SK-N-SH (cell line): ENCODE results near the gene ATM. TPM values are rescaled to one million over a fixed set of nuclear protein-coding genes. Genes with fewer than 3 reads are reported as not detected.

ENCODE experiments used
- CTCF ChIA-PET: fragments of 300-600, 350-600 bp; formaldehyde crosslinking; extraction: SDS; loops from one replicate; lab custom pipeline; 2021; lab: Yijun Ruan, JAX
- POLR2A ChIA-PET: fragments of 350-600 bp; sonication (Branson Sonifier 250); formaldehyde crosslinking; extraction: SDS; loops from one replicate; lab custom pipeline; 2020; ENCODE audit warnings: antibody characterized with exemption, inconsistent platforms; lab: Yijun Ruan, JAX
- DNase-seq: peaks from one replicate; pipeline ENCODE4 v3.0.0; 2012
- H2AFZ ChIP-seq: fragments of 200-600 bp; sonication (generic); 2 replicates; pipeline ENCODE4 v1.8.1; 2016; ENCODE audit warnings: antibody characterized with exemption, mild to moderate bottlenecking, low read depth
- H3F3A ChIP-seq: fragments of 200-600 bp; sonication (generic); replicated peaks from 2 replicates; pipeline ENCODE3; 2016; ENCODE audit warnings: antibody characterized with exemption, mild to moderate bottlenecking; ENCODE audit not compliant: insufficient read depth
- H3K27ac ChIP-seq, 2 experiments: fragments of 200-500 bp in 1 of 2; fragments of 200-600 bp in 1 of 2; sonication (Bioruptor generic) in 1 of 2; sonication (generic), shearing (Covaris generic) in 1 of 2; 2 replicates each; pipeline versions ENCODE4 v1.5.1 to v1.6.1; 2014 to 2016; ENCODE audit warnings: low read depth in 2 of 2, inconsistent platforms in 1 of 2, low read length in 1 of 2, mild to moderate bottlenecking in 1 of 2, mixed read lengths in 1 of 2
- H3K27me3 ChIP-seq: fragments of 200-600 bp; sonication (generic), shearing (Covaris generic); 2 replicates; pipeline ENCODE4 v1.6.1; 2016; ENCODE audit warnings: mixed run types; ENCODE audit not compliant: insufficient read depth
- H3K36me3 ChIP-seq, 2 experiments: fragments of 200-500 bp in 1 of 2; fragments of 200-600 bp in 1 of 2; sonication (Bioruptor generic) in 1 of 2; sonication (generic) in 1 of 2; replicated peaks in 1 of 2; 2 replicates each; pipeline versions ENCODE3 to v1.5.1; 2014 to 2016; ENCODE audit warnings: low read length in 1 of 2, mild to moderate bottlenecking in 1 of 2; ENCODE audit not compliant: insufficient read depth in 2 of 2, control insufficient read depth in 1 of 2
- H3K4me1 ChIP-seq, 2 experiments: fragments of 200-500 bp in 1 of 2; fragments of 200-600 bp in 1 of 2; sonication (Bioruptor generic) in 1 of 2; sonication (generic), shearing (Covaris generic) in 1 of 2; 2 replicates each; pipeline versions ENCODE4 v1.5.1 to v1.6.1; 2014 to 2016; ENCODE audit warnings: low read depth in 1 of 2, low read length in 1 of 2, mixed run types in 1 of 2; ENCODE audit not compliant: insufficient read depth in 2 of 2, control insufficient read depth in 1 of 2
- H3K4me2 ChIP-seq: fragments of 200-600 bp; sonication (generic), shearing (Covaris generic); 2 replicates; pipeline ENCODE4 v1.6.1; 2017; ENCODE audit warnings: mixed run types
- H3K4me3 ChIP-seq, 2 experiments: fragments of 200-500 bp in 1 of 2; fragments of 200-600 bp in 1 of 2; sonication (Bioruptor generic) in 1 of 2; sonication (generic), shearing (Covaris generic) in 1 of 2; 2 replicates each; pipeline versions ENCODE4 v1.5.1 to v1.8.1; 2014 to 2016; ENCODE audit warnings: low read depth in 2 of 2, inconsistent platforms in 1 of 2, low read length in 1 of 2, mild to moderate bottlenecking in 1 of 2, mixed read lengths in 1 of 2, moderate library complexity in 1 of 2
- H3K79me2 ChIP-seq: fragments of 200-600 bp; sonication (generic); 2 replicates; pipeline ENCODE4 v1.8.1; 2017; ENCODE audit warnings: mild to moderate bottlenecking; ENCODE audit not compliant: insufficient read depth
- H3K9ac ChIP-seq: fragments of 200-600 bp; sonication (generic); 2 replicates; pipeline ENCODE4 v1.6.1; 2017; ENCODE audit warnings: mixed run types
- H3K9me2 ChIP-seq: fragments of 200-600 bp; sonication (generic); 2 replicates; pipeline ENCODE4 v1.6.1; 2017; ENCODE audit warnings: mixed run types
- H3K9me3 ChIP-seq: fragments of 200-600 bp; sonication (generic); 2 replicates; pipeline ENCODE4 v1.6.1; 2017; ENCODE audit warnings: mixed run types, mild to moderate bottlenecking, moderate library complexity
- H4K20me1 ChIP-seq: fragments of 200-600 bp; sonication (generic); 2 replicates; pipeline ENCODE4 v1.6.1; 2017; ENCODE audit warnings: mild to moderate bottlenecking, mixed run types; ENCODE audit not compliant: insufficient read depth
- ELF1 ChIP-seq: IDR thresholded peaks from 2 replicates; pipeline ENCODE4 v1.4.0; 2012
- EP300 ChIP-seq, 2 experiments: IDR thresholded peaks; 2 replicates each; pipeline versions ENCODE4 v1.4.0 to v1.6.1; 2012; ENCODE audit warnings: borderline replicate concordance in 1 of 2, low read depth in 1 of 2, low read length in 1 of 2
- FOXM1 ChIP-seq: IDR thresholded peaks from 2 replicates; pipeline ENCODE4 v1.4.0; 2012; ENCODE audit warnings: low read depth, mild to moderate bottlenecking
- JUND ChIP-seq: IDR thresholded peaks from 2 replicates; pipeline ENCODE4 v1.4.0; 2012
- MEF2A ChIP-seq: IDR thresholded peaks from 2 replicates; pipeline ENCODE4 v1.4.0; 2012; ENCODE audit warnings: low read depth, borderline replicate concordance
- NRF1 ChIP-seq: IDR thresholded peaks from 2 replicates; pipeline ENCODE4 v1.6.1; 2012; ENCODE audit warnings: low read depth, mild to moderate bottlenecking, low read length
- POLR2AphosphoS5 ChIP-seq: IDR thresholded peaks from 2 replicates; pipeline ENCODE4 v1.6.1; 2012; ENCODE audit warnings: low read depth, low read length
- RCOR1 ChIP-seq: fragments of 150-350 bp; IDR thresholded peaks from 2 replicates; pipeline ENCODE4 v1.6.1; 2017; ENCODE audit warnings: antibody characterized with exemption, low read length
- RFX5 ChIP-seq: IDR thresholded peaks from 2 replicates; pipeline ENCODE4 v1.6.1; 2012; ENCODE audit warnings: mild to moderate bottlenecking, improper control_type of control experiment, low read length
- SMC3 ChIP-seq: IDR thresholded peaks from 2 replicates; pipeline ENCODE4 v1.6.1; 2012; ENCODE audit warnings: low read depth, low read length, improper control_type of control experiment
- TEAD4 ChIP-seq: IDR thresholded peaks from 2 replicates; pipeline ENCODE4 v1.4.0; 2012; ENCODE audit warnings: mild to moderate bottlenecking, borderline replicate concordance; ENCODE audit not compliant: insufficient read depth
- WGBS: methylation state at CpG from one replicate; pipeline ENCODE4 v1.1.6; 2017; ENCODE audit warnings: low lambda C conversion rate; 5-methylcytosine and 5-hydroxymethylcytosine counted together
- polyA plus RNA-seq, 3 experiments: library from polyadenylated mRNA; depleted of rRNA; stranded (reverse); fragments of >200 nt; gene quantifications; 2 replicates each; pipeline ENCODE4 v1.2.3, GENCODE V29; 2012
- TF ChIP-seq, protein P1 (sequence below): IDR thresholded peaks from 2 replicates; pipeline ENCODE4 v1.4.0; 2012; ENCODE audit warnings: low read depth, borderline replicate concordance
- TF ChIP-seq, protein P2 (sequence below): fragments of 150-350 bp; IDR thresholded peaks from 2 replicates; pipeline ENCODE4 v1.6.1; 2017; ENCODE audit warnings: antibody characterized with exemption, low read length, low read depth, borderline replicate concordance
- TF ChIP-seq, protein P3 (sequence below): fragments of 150-350 bp; IDR thresholded peaks from 2 replicates; pipeline ENCODE4 v1.6.1; 2016; ENCODE audit warnings: mild to moderate bottlenecking, low read depth, low read length
- TF ChIP-seq, protein P4 (sequence below): IDR thresholded peaks from 2 replicates; pipeline ENCODE4 v1.4.0; 2012; ENCODE audit warnings: low read depth

Gene ATM
- polyA plus RNA-seq, 1 of the 3 experiments (the other 2 are of a cell fraction) = 14.1 TPM

DNA sequence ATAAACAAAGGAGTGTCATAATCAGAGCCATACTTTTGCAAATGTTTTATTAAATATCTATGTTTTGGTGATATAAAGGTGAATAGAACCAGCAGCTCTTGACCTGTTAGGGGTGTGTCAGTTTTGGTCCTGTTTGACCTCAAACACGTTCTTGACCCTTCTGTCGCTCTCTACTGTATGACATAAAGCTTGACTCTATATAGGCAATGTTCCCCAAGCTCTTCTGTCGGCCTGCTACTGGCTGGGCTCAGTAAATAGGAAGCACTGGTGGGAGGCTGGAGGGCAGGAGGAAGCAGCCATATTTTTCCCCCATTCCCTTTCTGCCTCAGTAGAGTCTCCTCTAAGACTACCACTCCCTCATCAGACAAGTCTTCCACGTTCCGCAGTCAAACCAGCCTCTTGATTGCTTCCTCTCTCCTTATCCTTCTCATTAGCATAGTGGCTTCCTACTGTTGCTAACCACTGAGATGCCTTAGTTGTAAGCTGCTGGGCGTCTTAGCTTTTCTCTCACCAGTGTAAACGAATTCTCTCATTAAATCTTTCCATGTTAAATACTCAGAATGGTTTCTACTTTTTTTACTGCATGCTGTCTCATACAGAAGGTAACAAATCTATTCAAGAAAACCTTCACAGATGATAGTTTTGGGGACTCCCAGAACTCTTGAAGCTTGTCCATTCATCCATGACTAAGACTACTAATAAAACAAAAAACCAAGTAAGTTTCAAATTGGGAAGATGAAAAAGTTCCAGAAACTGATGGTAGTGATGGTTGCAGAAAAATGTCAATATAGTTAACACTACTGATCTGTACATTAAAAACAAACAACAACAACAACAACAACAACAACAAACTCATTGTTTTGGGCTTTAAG lies 3.7 kb upstream of the ATM start:
- Histone ChIP-seq H3K4me2 (no peak overlapping the region), H3K27me3 (no peaks in the 10 kb centered on the region), H3K27ac (no peak overlapping the region), H3K36me3 (peaks cover 4 to 10% of the 10 kb centered on the region in 2 experiments), H3K9ac (no peak overlapping the region), H4K20me1 (no peaks in the 10 kb centered on the region), H3F3A (peaks cover 9% of the 10 kb centered on the region), H3K9me3 (no peaks in the 10 kb centered on the region), H2AFZ (no peak overlapping the region), H3K9me2 (no peaks in the 10 kb centered on the region), H3K79me2 (peaks cover 83% of the 10 kb centered on the region), H3K4me3 (no peak overlapping the region), H3K4me1 (peaks cover 3 to 10% of the 10 kb centered on the region in 2 experiments; a peak in 3 of 4 replicates)
- WGBS = 93% methylated on average over 7 of the region's 7 CpGs
- TF ChIP-seq SMC3 = no peak
- no peak for TF ChIP-seq ELF1
- no peak for TF ChIP-seq TEAD4
- TF ChIP-seq EP300 (IDR thresholded peaks at IDR 0.05; ENCODE audit: borderline replicate concordance in 1 of 2, low read depth in 1 of 2, low read length in 1 of 2) = no peak
- TF ChIP-seq FOXM1 = no peak
- TF ChIP-seq, protein P1, sequence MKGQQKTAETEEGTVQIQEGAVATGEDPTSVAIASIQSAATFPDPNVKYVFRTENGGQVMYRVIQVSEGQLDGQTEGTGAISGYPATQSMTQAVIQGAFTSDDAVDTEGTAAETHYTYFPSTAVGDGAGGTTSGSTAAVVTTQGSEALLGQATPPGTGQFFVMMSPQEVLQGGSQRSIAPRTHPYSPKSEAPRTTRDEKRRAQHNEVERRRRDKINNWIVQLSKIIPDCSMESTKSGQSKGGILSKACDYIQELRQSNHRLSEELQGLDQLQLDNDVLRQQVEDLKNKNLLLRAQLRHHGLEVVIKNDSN = no peak
- TF ChIP-seq POLR2AphosphoS5 = no peak
- TF ChIP-seq, protein P2, sequence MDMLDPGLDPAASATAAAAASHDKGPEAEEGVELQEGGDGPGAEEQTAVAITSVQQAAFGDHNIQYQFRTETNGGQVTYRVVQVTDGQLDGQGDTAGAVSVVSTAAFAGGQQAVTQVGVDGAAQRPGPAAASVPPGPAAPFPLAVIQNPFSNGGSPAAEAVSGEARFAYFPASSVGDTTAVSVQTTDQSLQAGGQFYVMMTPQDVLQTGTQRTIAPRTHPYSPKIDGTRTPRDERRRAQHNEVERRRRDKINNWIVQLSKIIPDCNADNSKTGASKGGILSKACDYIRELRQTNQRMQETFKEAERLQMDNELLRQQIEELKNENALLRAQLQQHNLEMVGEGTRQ = no peak
- no peak for TF ChIP-seq MEF2A
- TF ChIP-seq RCOR1 = no peak
- TF ChIP-seq, protein P3, sequence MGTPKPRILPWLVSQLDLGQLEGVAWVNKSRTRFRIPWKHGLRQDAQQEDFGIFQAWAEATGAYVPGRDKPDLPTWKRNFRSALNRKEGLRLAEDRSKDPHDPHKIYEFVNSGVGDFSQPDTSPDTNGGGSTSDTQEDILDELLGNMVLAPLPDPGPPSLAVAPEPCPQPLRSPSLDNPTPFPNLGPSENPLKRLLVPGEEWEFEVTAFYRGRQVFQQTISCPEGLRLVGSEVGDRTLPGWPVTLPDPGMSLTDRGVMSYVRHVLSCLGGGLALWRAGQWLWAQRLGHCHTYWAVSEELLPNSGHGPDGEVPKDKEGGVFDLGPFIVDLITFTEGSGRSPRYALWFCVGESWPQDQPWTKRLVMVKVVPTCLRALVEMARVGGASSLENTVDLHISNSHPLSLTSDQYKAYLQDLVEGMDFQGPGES = no peak
- TF ChIP-seq, protein P4, sequence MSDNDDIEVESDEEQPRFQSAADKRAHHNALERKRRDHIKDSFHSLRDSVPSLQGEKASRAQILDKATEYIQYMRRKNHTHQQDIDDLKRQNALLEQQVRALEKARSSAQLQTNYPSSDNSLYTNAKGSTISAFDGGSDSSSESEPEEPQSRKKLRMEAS = no peak
- TF ChIP-seq NRF1 = no peak
- no peak for TF ChIP-seq JUND
- TF ChIP-seq RFX5 = no peak
- ChIA-PET CTCF (interaction anchor here (0.6 to 0.7 kb wide), 2 partner anchors 158 to 262 kb away, joined by 3 to 4 read pairs; no protein-coding TSS in a partner anchor), POLR2A (no interaction called here)
- DNase-seq = no peak
